ENCODE results near the gene CRTC2.
"Not testable (repeated sequence)": the region's sequence is repeated elsewhere in the genome, so short reads cannot be mapped to it uniquely, and the experiment has no call there.

Gene CRTC2, protein sequence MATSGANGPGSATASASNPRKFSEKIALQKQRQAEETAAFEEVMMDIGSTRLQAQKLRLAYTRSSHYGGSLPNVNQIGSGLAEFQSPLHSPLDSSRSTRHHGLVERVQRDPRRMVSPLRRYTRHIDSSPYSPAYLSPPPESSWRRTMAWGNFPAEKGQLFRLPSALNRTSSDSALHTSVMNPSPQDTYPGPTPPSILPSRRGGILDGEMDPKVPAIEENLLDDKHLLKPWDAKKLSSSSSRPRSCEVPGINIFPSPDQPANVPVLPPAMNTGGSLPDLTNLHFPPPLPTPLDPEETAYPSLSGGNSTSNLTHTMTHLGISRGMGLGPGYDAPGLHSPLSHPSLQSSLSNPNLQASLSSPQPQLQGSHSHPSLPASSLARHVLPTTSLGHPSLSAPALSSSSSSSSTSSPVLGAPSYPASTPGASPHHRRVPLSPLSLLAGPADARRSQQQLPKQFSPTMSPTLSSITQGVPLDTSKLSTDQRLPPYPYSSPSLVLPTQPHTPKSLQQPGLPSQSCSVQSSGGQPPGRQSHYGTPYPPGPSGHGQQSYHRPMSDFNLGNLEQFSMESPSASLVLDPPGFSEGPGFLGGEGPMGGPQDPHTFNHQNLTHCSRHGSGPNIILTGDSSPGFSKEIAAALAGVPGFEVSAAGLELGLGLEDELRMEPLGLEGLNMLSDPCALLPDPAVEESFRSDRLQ

GRCh38 chr1:153958111-153958960 is at the start of gene CRTC2:
Gene CRTC2, minus strand, starts transcription at chr1:153958612. Its CDS starts 115 bp downstream, at chr1:153958497.
- peak; percentile 99 for DNase-seq

DNA sequence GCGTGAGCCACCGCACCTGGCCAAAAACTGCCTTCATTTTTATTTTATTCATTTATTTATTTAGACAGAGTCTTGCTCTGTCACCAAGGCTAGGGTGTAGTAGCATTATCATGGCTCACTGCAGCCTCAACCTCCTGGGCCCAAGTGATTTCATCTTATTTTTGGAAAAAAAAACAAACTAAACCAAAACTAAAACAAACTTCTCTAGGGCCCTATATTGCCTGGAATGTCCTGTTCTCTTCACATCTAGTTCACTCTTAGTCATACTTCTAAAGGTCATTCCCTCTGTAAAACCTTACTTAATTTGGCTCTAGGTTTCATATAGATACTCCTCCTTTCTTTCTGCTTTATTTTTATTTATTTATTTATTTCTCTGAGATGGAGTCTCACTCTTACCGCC is 47.7 kb upstream of the CRTC2 start:
- DNase-seq, result no peak

DNA sequence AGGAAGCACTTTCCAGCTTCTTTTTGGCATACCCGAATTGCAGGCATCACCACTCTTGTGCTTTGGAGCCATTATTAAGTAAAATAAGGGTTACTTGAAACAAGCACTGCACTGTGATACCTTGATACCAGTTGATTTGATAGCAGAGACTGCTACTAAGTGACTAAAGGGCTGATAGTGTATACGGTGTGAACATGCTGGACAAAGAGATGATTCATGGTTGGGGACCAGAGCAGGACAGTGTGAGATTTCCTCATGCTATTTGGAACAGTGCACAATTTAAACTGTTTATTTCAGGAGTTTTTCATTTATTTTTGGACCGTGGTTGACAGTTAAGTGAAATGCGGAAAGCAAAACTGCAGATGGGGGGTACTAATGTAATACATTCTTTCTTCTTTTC is 42.0 kb upstream of the CRTC2 start:
- no peak for DNase-seq

- DNase-seq, result not testable (repeated sequence)
These were observed 38.5 kb upstream of the CRTC2 start for GRCh38 chr1:153996882-153997281.

GRCh38 chr1:153995640-153996039 is 37.2 kb upstream of the CRTC2 start:
- no peak for DNase-seq

GRCh38 chr1:153995202-153995601 is 36.8 kb upstream of the CRTC2 start:
- no peak for DNase-seq

- no peak for DNase-seq
These were observed 33.4 kb upstream of the CRTC2 start for GRCh38 chr1:153991806-153992205.

- no peak for DNase-seq
These were observed 32.8 kb upstream of the CRTC2 start for GRCh38 chr1:153991151-153991630.

GRCh38 chr1:153990468-153991150 is 32.2 kb upstream of the CRTC2 start, which contains the start of gene RPS27:
Gene RPS27, plus strand, starts transcription at chr1:153990762. Its CDS starts 35 bp downstream, at chr1:153990797.
- DNase-seq, result peak; percentile 99

DNA sequence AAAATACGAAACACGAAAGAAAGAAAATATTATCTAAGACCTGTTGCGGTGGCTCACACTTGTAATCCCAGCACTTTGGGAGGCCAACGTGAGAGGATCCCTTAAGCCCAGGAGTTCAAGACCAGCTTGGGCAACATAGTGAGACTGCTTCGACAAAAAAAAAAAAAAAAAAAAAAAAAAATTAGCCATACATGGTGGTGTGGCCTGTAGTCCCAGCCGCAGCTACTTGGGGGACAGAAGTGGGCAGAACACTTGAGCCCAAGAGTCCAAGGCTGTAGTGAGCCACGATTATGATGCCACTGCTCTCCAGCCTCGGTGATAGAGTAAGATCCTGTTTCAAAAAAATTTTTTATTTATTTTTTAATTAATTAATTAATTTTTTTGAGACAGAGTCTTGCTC is 29.2 kb upstream of the CRTC2 start:
- no peak for DNase-seq

GRCh38 chr1:153985941-153986761 is 27.7 kb upstream of the CRTC2 start, which contains the start of gene RAB13:
Gene RAB13, minus strand, starts transcription at chr1:153986339. Its CDS starts 103 bp downstream, at chr1:153986236.
- peak; percentile 87 for DNase-seq

- DNase-seq, result no peak
These were observed 27.0 kb upstream of the CRTC2 start for GRCh38 chr1:153985341-153985912.

GRCh38 chr1:153984123-153984894 is 25.9 kb upstream of the CRTC2 start:
- no peak for DNase-seq

- DNase-seq, result not testable (repeated sequence)
These were observed 23.3 kb upstream of the CRTC2 start for GRCh38 chr1:153981735-153982134.

DNA sequence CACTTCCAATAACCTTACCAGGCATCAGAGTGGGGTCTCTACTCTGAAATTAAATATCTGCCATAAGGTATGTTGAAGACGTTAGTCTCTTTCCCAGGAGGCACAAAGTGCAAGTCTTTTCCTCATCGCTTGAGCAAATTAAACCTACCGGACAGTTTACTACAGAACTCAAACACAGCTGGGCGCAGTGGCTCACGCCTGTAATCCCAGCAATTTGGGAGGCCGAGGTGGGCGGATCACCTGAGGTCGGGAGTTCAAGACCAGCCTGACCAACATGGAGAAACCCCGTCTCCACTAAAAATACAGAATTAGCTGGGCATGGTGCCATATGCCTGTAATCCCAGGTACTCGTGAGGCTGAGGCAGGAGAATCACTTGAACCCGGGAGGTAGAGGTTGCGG is 20.7 kb upstream of the CRTC2 start:
- DNase-seq, result not testable (repeated sequence)

- DNase-seq, result no peak
These were observed 20.0 kb upstream of the CRTC2 start for GRCh38 chr1:153978274-153978909.

GRCh38 chr1:153977250-153978240 is 19.1 kb upstream of the CRTC2 start, which contains the start of gene JTB:
Gene JTB, minus strand, starts transcription at chr1:153977674. Its CDS starts 422 bp downstream, at chr1:153977252.
- DNase-seq, result peak; percentile 77

DNA sequence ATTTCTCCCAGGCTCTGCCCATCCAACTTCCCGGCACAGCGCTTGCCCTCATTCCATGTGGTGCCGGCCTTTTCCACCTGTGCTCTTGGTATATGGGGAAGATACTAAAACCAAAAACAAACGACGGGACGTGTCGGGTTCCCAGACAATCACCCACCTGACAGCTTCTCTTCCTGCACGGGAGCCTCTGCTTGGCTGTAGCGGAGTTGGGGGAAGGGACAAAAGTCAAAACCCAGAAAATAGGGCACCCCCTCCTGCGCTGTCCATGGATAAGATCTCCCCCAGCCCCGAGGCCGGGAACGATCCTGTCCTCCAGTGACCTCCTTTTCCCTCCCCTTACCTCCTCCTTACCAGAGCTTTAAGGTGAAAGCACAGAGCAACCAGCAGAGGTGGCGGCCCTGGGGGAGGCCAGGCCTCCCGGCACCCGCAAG is 18.4 kb upstream of the CRTC2 start:
- no peak for DNase-seq
